Activated CD4-positive, alpha-beta T cell treated with anti-CD3 and anti-CD28 coated beads, Interleukin-2, Interleukin-6, amounts not matched to agents 100 ng/mL and 50 ng/mL, durations not matched to agents 16 hours and 8 hours (primary cell): Measurements from ENCODE around the gene IGLL1.
A peak's percentile ranks its signal among the peaks of the same experiment; 100 is the strongest.
"Not testable (repeated sequence)": the region's sequence is repeated elsewhere in the genome, so short reads cannot be mapped to it uniquely, and the experiment has no call there.

Experiments
- DNase-seq: peaks from one replicate; pipeline ENCODE4 v3.0.0-alpha.2; 2020

IGLL1 gene

GRCh38 chr22:23591201-23591791 is 11.2 kb upstream of the IGLL1 start:
- peak; percentile 68 for DNase-seq

- DNase-seq: no peak
Measured at GRCh38 chr22:23583836-23584235, 3.7 kb upstream of the IGLL1 start.

- no peak for DNase-seq
Measured at GRCh38 chr22:23583153-23583552, 3.1 kb upstream of the IGLL1 start.

GRCh38 chr22:23581260-23581650 is 1.2 kb upstream of the IGLL1 start:
- no peak for DNase-seq

GRCh38 chr22:23580576-23581259 is 628 bp upstream of the IGLL1 start:
- peak; percentile 16 for DNase-seq

- DNase-seq: no peak
Measured at GRCh38 chr22:23579280-23579679, 810 bp downstream of the IGLL1 start.

- DNase-seq: no peak
Measured at GRCh38 chr22:23578306-23578705, 1.8 kb downstream of the IGLL1 start.

- no peak for DNase-seq
Measured at GRCh38 chr22:23576681-23577080, 3.4 kb downstream of the IGLL1 start.

- DNase-seq: no peak
Measured at GRCh38 chr22:23575601-23576000, 4.5 kb downstream of the IGLL1 start.

GRCh38 chr22:23574877-23575276 is 5.2 kb downstream of the IGLL1 start:
- no peak for DNase-seq

- DNase-seq: no peak
Measured at GRCh38 chr22:23574371-23574811, 5.7 kb downstream of the IGLL1 start.

- DNase-seq: not testable (repeated sequence)
Measured at GRCh38 chr22:23573701-23574235, 6.3 kb downstream of the IGLL1 start.

- not testable (repeated sequence) for DNase-seq
Measured at GRCh38 chr22:23573106-23573505, 7.0 kb downstream of the IGLL1 start.

- DNase-seq: no peak
Measured at GRCh38 chr22:23571486-23571885, 8.6 kb downstream of the IGLL1 start.

GRCh38 chr22:23570681-23571080 is 9.4 kb downstream of the IGLL1 start:
- no peak for DNase-seq

- DNase-seq: no peak
Measured at GRCh38 chr22:23569716-23570115, 10.4 kb downstream of the IGLL1 start.

- no peak for DNase-seq
Measured at GRCh38 chr22:23569291-23569690, 10.8 kb downstream of the IGLL1 start.

- no peak for DNase-seq
Measured at GRCh38 chr22:23566705-23567475, 13.2 kb downstream of the IGLL1 start.

- no peak for DNase-seq
Measured at GRCh38 chr22:23565915-23566704, 14.0 kb downstream of the IGLL1 start.

GRCh38 chr22:23565305-23565914 is 14.7 kb downstream of the IGLL1 start:
- DNase-seq: peak; percentile 32

- no peak for DNase-seq
Measured at GRCh38 chr22:23564276-23564675, 15.8 kb downstream of the IGLL1 start.

- DNase-seq: no peak
Measured at GRCh38 chr22:23563111-23563510, 17.0 kb downstream of the IGLL1 start.
